Endodermal cell (in vitro differentiated cells): ENCODE results near the gene TMBIM6. TPM values are rescaled to one million over a fixed set of nuclear protein-coding genes. Genes with fewer than 3 reads are reported as not detected.

Experiments
- DNase-seq: peaks from one replicate; pipeline ENCODE4 v3.0.0-alpha.2; 2017
- H3K27ac ChIP-seq: 2 replicates; pipeline ENCODE4 v1.5.1; 2013; ENCODE audit warnings: mild to moderate bottlenecking, low read depth, low read length, moderate library complexity
- H3K27me3 ChIP-seq: 2 replicates; pipeline ENCODE4 v1.6.1; 2013; ENCODE audit warnings: mild to moderate bottlenecking, low read length, moderate library complexity; ENCODE audit not compliant: insufficient read depth, control insufficient read depth, poor library complexity, severe bottlenecking
- H3K36me3 ChIP-seq: 2 replicates; pipeline ENCODE4 v1.7.0; 2013; ENCODE audit warnings: mild to moderate bottlenecking, low read length, moderate library complexity; ENCODE audit not compliant: control insufficient read depth, insufficient read depth
- H3K4me1 ChIP-seq: one replicate; pipeline ENCODE4 v1.7.0; 2013; ENCODE audit warnings: low read length; ENCODE audit not compliant: control insufficient read depth, insufficient read depth
- H3K4me3 ChIP-seq: 2 replicates; pipeline ENCODE4 v1.5.1; 2013; ENCODE audit warnings: mild to moderate bottlenecking, low read length, moderate library complexity
- H3K9ac ChIP-seq: 2 replicates; pipeline ENCODE4 v1.6.1; 2013; ENCODE audit warnings: mild to moderate bottlenecking, low read length, moderate library complexity; ENCODE audit not compliant: poor library complexity, severe bottlenecking; ENCODE audit errors: extremely low read depth
- H3K9me3 ChIP-seq: 2 replicates; pipeline ENCODE4 v1.6.1; 2013; ENCODE audit warnings: mild to moderate bottlenecking, low read length, moderate library complexity; ENCODE audit not compliant: control insufficient read depth
- H3K27ac Mint-ChIP-seq: 2 replicates; pipeline ENCODE4 v1.8.0; 2020; ENCODE audit warnings: mixed read lengths
- H3K27me3 Mint-ChIP-seq: 2 replicates; pipeline ENCODE4 v1.8.0; 2021; ENCODE audit warnings: mild to moderate bottlenecking, mixed read lengths; ENCODE audit not compliant: insufficient read depth
- H3K36me3 Mint-ChIP-seq: 2 replicates; pipeline ENCODE4 v1.8.0; 2020; ENCODE audit warnings: low read depth, mixed read lengths
- H3K4me1 Mint-ChIP-seq: 2 replicates; pipeline ENCODE4 v1.8.0; 2020; ENCODE audit warnings: mixed read lengths
- H3K4me3 Mint-ChIP-seq: 2 replicates; pipeline ENCODE4 v1.8.0; 2020; ENCODE audit warnings: mild to moderate bottlenecking, moderate library complexity, mixed read lengths
- H3K9me3 Mint-ChIP-seq: 2 replicates; pipeline ENCODE4 v1.8.0; 2020; ENCODE audit warnings: mild to moderate bottlenecking, mixed read lengths
- CTCF ChIP-seq: fragments of 200-600 bp; sonication (generic); conservative IDR thresholded peaks from 2 replicates; pipeline ENCODE4 v1.5.0; 2021; ENCODE audit warnings: antibody characterized with exemption, mild to moderate bottlenecking
- WGBS, 2 experiments: methylation state at CpG; one replicate each; pipeline versions ENCODE4 v1.1.5 to v1.1.7; 2013; ENCODE audit warnings: missing lambda C conversion rate in 2 of 2, mixed read lengths in 1 of 2; ENCODE audit not compliant: insufficient coverage in 1 of 2, insufficient read length in 1 of 2; 5-methylcytosine and 5-hydroxymethylcytosine counted together
- total RNA-seq, 2 donors: library from RNA; stranded (reverse); fragmentation: NEBNext Ultra II Directional in 1 of 2; extraction: Animal tissue kit (Norgen Biotek cat#: 25700) in 1 of 2; gene quantifications; 2 replicates in 1 of 2; 3 replicates in 1 of 2; pipeline ENCODE4 v1.2.1, GENCODE V29; 2021

The TMBIM6 gene
- total RNA-seq, 2 donors from 2014 or later = 426 to 455 TPM

DNA sequence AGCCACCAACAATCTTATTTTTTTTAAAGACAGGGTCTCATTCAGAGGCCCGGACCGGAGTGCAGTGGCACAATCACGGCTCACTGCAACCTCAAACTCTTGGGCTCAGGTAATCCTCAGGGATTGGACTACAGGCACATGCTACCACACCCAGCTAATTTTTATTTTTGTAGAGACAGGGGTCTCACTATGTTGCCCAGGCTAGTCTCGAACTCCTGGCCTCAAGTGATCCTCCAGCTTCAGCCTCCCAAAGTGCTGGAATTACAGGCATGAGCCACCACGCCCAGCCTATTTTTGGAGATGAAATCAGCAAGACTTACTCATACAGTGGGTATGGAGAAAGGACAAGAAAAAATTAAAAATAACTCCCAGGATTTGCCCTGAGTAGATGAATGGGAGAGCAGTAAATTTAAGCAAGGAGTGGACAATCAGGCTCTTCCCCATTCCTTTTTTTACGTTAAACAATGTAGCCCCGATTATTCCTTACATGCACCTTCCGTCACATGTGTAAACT lies 47.4 kb upstream of the TMBIM6 start:
- Mint-ChIP-seq H3K27ac (no peak overlapping the region), H3K4me3 (no peak overlapping the region), H3K9me3 (no peaks in the 10 kb centered on the region), H3K27me3 (no peaks in the 10 kb centered on the region), H3K4me1 (peaks cover 49% of the 10 kb centered on the region), H3K36me3 (no peaks in the 10 kb centered on the region)
- Histone ChIP-seq H3K9me3 (no peaks in the 10 kb centered on the region), H3K4me1 (peaks cover 19% of the 10 kb centered on the region), H3K4me3 (no peak overlapping the region), H3K36me3 (no peaks in the 10 kb centered on the region), H3K9ac (no peak overlapping the region), H3K27ac (no peak overlapping the region), H3K27me3 (no peaks in the 10 kb centered on the region)
- WGBS, 2 experiments = 96 to 100% methylated on average over 5 to 8 of the region's 8 CpGs
- DNase-seq = no peak
- no peak for TF ChIP-seq CTCF

- Mint-ChIP-seq H3K27me3 (no peaks in the 10 kb centered on the region), H3K9me3 (no peaks in the 10 kb centered on the region), H3K4me1 (peaks cover 41% of the 10 kb centered on the region), H3K27ac (no peak overlapping the region), H3K4me3 (no peak overlapping the region), H3K36me3 (no peaks in the 10 kb centered on the region)
- DNase-seq = no peak
- Histone ChIP-seq H3K27me3 (no peaks in the 10 kb centered on the region), H3K9me3 (no peaks in the 10 kb centered on the region), H3K27ac (no peak overlapping the region), H3K9ac (no peak overlapping the region), H3K4me3 (no peak overlapping the region), H3K36me3 (no peaks in the 10 kb centered on the region), H3K4me1 (peaks cover 20% of the 10 kb centered on the region)
- no peak for TF ChIP-seq CTCF
Observed at GRCh38 chr12:49696723-49697122, 44.6 kb upstream of the TMBIM6 start.

DNA sequence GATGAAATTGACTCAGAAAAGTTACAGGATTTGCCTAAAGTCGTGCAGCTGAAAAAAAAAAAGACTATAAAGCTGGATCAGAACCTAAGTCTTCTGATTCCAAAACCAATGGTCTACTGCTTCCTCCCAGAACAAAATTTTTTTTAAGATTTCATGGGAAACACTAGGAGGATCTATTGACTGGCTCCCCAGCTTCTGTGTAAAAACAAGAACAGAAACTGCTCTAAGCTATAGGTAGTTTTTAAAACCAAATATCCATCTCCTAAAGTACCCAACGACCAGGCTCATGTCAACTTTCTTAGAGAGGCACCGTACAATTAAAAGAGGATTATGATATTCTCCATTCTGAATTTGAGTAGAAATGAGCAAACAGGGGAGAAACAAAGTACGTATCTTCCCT lies 43.5 kb upstream of the TMBIM6 start:
- Mint-ChIP-seq H3K36me3 (no peaks in the 10 kb centered on the region), H3K4me1 (peaks cover 42% of the 10 kb centered on the region), H3K27ac (no peak overlapping the region), H3K27me3 (no peaks in the 10 kb centered on the region), H3K4me3 (no peak overlapping the region), H3K9me3 (no peaks in the 10 kb centered on the region)
- H3K27ac ChIP-seq = no peak overlapping the region
- H3K4me3 ChIP-seq = no peak overlapping the region
- no peaks in the 10 kb centered on the region for H3K36me3 ChIP-seq
- peaks cover 20% of the 10 kb centered on the region for H3K4me1 ChIP-seq
- no peak for DNase-seq
- no peaks in the 10 kb centered on the region for H3K9me3 ChIP-seq
- 60 to 61% methylated on average over 2 to 4 of the region's 4 CpGs for WGBS, 2 experiments
- H3K9ac ChIP-seq = no peak overlapping the region
- no peak for TF ChIP-seq CTCF
- H3K27me3 ChIP-seq = no peaks in the 10 kb centered on the region
